HG02981 (cell line): Measurements from ENCODE around the gene ATG9A.

Experiments used
- ATAC-seq: cut with Tn5 transposase; IDR thresholded peaks from one replicate; pipeline ENCODE4 v1.9.1; 2021; ENCODE audit warnings: mild to moderate bottlenecking, moderate library complexity; ENCODE audit not compliant: unreplicated experiment

The ATG9A gene

DNA sequence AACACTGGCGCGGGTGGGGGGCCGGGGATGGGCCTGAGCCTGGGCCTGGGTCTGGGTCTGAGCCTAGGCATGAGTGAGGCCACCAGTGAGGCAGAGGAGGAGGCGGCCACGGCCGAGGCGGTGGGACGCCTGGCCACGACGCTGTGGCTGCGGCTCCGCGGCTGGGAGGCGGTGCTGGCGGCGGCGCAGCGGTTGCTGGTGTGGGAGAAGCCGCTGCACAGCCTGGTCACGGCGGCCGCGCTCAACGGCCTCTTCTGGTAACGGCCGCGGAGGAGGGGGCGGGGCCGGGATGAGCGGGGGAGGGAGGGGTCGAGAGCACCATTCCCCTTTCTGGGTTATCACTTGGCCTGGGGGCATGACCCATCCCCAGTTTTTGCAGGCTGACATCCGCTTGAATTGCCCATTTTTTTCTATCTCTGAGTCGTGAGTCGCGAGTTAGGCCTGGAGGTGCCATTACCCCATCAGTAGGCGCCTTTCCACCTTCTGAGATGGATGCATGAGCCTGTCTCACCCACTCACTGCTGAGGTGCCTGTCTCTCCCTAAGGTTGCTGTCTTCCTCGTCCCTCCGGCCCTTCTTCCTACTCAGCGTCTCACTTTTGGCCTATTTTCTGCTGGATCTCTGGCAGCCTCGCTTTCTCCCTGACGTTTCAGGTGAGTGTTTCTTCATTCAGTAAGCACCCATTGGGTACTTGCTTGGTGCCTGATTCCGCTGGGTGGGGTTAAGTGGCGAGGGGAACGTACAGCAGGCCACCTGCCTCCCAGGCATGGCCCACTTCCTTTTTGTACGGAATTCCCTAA is 50.9 kb downstream of the ATG9A start:
- peak; percentile 6 for ATAC-seq

DNA sequence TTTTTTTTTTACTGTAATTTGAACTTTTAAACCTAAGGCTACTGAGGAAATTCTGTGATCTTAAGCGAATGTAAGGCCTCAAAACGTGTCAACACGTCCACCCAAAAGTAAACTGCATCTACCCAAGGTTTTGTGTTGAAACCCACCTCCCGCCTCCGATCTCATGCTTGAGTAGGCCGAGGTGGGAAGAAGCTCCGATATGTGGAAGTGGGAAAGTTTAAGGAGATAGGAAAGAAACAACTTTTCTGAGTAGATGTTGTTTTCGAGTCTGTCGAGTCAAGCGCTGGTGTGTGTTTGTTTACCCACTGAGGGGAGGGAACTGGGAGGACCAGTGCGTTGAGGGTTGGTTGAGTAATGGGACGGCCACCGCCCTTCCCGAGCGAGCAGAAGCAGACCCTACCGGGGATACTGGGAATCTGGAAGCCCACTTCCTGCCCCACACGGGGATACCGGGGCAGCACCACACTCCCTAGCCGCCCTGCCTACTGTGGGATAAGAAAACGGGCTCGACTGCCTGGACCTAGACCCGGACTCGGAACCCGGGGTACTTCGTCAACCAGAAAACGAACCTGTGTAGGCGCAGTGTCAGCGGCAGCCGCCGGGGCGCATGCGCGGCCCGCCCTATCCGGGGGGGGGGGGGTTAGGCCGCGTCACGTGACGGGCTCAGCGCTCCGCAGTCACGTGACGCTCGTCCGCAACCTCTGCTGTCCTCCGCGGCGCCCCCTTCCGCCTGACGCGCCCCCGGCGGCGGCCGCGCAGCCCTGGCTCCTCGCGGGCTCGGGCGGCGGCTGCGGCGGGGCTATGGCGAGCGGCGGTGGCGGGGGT is 51.7 kb downstream of the ATG9A start, which contains the start of gene RETREG2:
TSS of gene RETREG2 (plus strand) at position 724 of the 825 bp plus-strand sequence. CDS start at position 802, 78 bp downstream.
- peak; percentile 39 for ATAC-seq

DNA sequence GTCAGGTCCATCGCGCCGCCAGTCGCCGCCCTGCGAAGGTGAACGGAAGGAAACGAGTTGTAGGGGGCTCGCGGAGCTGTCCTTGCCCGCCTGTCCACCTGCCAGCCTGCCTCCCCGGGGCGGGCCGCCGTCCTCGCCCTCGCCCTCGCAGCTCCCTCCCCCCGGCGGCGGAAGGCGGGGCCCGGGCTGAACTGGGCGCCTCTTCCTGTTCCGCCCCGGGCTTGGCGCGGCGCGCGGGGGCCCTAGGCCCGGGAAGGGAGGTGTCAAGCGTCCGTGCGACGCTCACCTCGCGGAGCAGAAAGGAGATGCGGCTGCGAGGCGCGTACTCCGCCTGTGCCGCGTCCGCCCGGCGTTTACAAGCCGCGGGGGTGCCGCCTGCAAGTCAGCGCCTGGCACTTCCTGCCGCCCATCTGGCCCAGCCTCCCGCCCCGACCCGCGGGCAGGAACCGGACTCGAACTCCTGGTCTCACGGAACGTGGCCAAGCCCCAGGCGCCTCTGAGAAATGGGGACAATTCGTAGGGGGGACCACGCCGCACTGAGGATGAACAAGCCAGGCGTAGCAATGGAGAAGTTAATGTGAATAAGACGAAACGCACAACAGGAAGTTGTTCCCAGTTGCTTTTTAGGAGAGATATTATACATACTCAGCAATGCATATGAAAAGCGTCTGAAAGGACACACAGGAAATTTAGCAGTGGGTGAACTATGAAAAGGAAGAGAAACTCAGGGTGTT is 52.5 kb downstream of the ATG9A start, which contains the start of gene CNPPD1:
TSS of gene CNPPD1 (minus strand) at position 108 of the 734 bp plus-strand sequence. CDS start at position 11, 97 bp downstream.
- ATAC-seq = peak; percentile 70

DNA sequence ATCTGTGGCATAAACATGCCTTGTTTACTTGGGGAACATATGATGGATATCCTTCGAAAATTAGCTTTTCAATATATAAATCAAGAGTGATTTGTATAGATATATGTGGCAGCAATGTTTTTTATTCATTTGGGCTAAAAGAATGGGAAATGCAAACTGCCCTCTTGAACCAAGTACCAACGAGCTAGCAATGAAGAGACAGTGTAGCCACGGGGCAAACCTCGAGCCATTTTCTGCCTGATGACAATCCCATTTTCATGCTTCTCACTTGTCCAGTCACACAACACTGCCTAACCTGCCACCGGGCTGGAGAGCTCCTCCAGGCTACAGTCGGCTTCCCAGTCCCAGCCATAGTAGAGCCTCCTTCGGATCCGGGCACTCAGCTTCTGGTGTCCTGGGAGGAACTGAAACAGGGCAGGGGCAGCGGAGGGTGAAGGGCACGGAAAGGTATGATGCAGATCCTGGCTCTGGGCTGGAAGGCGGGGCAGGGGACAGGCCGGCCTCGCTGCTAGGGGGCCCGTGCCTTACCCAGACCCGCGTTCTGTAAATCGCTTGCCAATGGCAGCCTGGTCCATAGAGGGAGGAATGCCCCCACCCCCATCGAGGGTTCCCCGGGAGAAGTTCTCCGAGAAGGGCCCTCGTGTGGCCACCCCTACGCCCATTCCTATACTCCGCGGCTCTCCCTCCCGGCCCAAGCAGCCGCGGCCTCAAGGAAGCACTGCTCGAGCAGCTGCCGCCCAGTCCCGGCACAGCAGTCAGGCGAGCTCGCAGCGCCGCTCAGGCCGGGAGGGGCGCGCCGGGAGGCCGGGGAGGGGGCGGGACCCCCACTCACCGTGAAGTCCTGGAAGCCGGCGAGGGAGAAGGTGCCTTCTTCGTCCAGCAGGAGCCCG is 53.3 kb downstream of the ATG9A start:
- ATAC-seq = peak; percentile 11

DNA sequence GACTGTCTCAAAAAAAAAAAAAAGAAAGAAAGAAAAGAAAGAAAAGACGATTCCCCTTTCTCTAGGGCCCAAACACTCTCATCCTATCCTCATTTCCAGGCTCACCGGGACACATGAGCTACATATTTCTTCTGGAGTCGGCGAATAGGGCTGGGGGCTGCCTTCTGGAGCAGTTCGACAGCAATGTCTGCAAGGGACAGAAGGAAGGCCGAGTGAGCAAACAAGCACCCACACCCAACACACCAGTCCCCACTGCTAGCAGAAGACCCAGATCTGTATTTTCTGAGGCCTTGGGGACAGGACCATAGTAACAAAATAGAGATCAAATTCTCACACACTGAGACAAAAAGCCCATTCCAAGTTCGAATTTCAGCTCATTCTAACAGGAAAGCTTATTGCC is 54.0 kb downstream of the ATG9A start:
- no peak for ATAC-seq

DNA sequence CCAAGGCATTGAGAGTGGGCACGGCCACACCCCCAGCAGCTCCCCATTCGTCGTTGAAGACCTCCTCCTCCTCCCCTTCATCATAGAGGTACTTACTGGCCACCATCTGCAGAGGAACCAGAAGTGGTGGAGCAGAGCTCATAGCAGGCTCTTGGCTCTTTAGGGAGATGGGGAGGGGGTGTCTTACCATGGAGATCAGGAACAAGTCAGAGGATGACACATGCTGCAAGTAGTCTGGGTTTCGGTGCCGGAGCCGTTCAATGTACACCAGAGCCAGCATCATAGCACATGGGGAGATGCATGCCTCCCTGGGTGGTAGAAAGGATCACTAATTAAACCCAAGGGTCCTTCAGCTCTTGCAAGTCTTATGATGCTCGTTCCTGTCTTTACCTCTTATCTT is 54.6 kb downstream of the ATG9A start:
- ATAC-seq = no peak

DNA sequence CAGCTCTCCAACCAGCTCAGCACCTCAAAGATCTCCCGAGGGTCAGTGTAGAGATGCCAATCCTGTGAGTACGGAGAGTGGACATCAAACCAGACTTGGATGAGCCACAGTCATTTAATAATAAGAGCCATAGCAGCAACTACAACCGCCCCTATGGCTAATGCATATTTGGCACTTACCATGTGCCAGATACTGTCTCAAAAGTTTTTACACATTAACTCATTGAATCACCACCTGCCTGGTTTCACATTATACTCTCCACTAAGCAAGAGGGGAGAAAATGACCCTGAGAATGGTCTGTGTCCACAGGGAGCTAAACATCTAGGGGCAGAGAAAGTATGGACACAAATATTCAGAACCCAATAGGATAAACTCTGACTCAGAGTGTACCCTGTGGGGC is 55.3 kb downstream of the ATG9A start:
- ATAC-seq = no peak

DNA sequence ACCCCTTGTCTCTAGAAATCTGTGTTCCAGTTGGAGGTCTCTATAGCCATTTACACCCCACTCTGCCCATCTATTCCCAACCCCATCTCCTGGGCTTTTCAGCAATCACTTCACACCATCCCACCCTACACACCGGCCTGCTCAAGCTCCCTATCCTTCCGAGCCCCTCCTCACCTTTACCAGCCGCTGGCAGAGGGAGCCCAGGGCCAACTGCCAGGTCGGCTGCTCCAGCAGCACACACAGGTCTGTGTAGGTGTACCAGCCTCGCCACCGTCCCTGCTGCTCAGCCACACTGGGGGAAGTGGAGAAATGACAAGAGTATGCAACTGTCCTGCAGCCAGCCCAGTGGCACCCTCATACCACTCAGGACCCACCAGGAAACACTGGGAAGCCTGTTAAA is 56.3 kb downstream of the ATG9A start:
- ATAC-seq = no peak

DNA sequence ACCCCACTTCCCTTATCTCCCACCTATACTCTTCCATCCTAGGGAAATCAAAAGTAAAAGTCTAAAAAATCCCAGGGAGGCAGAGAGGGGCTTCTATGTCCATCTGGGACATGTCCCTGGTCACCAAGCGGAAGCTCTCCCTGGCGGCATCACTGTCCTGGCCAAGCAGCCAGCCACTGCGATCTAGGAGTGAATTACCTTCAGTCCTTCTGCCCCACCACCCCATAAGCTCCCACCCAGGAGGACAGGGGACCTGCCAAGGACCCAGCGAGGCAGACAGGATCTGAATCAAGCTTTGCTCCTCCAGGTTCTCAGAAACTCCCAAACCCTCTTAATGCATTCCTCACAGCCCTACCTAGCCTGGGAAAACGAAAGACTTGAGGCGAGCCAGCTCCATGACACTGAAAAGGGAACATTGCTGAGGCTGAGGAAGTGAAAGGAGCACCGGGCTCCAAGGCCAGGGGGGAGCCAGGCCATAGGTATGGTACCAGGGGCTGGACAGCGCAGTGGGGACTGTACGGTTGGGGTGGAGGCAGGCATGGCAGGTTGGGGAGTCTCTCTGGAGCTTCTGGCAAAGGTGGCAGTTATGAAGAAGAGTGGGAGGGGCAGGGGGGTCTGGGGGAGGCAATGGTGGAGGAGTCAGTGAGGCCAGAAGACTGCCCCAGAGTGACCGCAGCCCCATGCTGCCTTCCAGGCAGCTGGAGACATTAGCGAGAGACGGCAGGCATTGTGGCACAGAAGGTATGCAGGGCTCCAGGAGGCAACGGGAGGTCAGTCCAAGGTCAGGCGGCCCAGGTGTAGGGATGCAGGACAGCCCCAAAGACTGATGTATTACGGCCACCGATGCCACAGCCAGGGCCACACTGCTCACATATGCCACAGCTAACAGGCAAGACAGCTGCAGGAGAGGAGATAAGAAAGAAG is 56.9 kb downstream of the ATG9A start:
- no peak for ATAC-seq

DNA sequence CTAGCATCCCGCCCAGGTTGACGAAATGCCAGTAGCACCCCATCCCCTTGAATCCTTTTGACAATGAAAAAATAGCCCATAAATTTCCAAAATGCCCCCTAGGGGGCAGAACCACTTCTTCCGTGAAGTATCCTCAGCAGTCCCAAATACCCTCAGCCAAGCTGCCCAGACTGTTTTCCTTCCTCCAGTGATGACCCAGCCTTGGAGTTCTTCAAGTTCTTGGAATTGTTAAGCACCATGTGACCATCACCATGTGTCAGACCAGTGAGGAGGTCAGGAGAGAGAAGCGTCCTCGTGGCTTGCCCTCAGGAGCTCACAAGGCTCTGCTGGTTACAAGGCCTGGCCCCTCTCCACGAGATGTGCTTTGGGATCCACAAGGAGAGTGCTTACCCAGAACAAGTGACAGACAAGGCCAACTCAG is 58.2 kb downstream of the ATG9A start:
- ATAC-seq = no peak

DNA sequence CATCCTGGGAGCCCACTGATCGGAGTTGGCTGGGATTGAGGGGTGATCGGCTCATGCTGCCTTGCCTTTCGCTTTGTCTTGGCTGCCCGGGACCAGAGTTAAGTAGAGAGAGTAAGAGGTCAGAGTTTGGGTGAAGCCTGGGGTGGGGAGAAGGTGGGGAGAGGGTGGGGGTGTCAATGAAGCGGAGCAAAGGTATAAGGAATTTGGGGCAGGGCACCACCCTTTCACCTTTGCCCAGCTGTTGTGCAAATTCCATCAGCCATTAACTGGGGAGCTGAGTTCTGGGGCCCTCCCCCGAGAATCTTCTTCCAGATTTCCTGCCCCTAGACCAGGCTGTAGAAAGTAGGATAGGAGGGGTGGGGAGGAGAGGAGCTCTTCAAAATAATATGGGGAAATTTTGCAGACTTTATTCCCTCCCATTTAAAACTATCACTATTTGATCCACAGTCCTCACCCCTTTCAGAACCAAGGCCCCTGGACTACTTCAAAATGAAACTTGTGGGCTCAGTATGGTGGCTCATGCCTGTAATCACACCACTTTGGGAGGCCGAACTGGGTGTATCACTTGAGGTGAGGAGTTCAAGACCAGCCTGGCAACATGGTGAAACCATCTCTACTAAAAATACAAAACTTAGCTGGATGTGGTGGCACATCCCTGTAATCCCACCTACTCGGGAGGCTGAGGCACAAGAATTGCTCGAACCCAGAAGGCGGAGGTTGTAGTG is 59.3 kb downstream of the ATG9A start, which contains the start of gene SLC23A3:
TSS of gene SLC23A3 (minus strand) at position 100 of the 725 bp plus-strand sequence. CDS start at position 55, 45 bp downstream.
- ATAC-seq = no peak
